Brain pericyte (primary cell): ENCODE measurements around the gene C19orf18.

ENCODE experiments used
- DNase-seq: peaks from one replicate; pipeline ENCODE4 v3.0.0-alpha.2; 2012; ENCODE audit warnings: low read depth, low spot score

The C19orf18 gene

DNA sequence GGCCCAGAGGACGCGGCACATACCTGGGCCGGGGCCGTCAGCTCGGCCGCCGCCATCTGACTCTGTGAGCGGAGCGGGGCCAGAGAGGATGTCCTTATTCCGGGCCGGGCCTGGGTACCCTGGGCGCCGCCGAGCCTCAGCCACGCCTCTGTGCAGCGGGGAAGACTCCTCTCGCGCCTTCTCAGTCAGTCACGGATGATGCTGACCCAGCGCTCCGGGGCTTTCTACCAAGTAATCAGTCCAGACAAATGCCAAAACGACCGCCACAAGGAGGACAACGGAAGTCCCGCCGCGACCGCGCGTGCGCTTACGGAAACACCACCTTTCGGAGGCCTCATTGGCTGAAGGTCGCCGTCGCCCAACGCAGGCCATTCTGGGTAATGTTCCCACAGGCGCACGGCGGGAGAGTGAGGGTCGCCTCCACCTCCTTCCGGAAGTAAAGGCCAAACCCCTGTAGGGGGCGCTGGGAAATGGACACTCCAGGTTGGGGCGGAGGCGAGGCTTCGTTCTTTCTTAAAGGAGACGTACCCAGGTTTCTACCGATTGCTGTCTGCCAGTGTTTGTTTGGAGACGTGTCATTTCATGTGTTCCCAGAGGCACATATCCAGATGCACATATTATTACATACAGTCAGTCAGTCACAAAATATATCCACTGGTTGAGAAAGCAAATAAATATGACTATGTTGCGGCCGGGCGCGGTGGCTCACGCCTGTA is 26.8 kb downstream of the C19orf18 start, which contains the start of gene ZNF256:
TSS of gene ZNF256 (minus strand) at position 288 of the 716 bp plus-strand sequence. CDS start at position 56, 232 bp downstream.
- DNase-seq, result peak; percentile 86

DNA sequence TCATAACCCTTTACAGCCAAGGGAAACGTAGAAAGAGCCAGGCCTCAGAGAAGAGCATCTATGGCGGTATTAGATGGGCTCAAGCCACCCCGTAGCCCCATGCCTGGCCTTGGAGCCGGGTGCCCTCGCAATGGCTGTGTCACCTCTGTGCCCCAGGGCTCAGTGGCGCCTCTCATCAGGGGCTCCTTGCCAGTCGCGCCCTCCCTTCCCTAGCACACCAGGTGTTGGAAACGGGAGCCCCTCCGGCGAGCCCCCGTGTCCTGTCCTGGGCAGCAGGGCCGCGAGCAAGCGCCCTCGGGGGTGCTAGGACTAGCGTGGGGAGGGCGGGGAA is 27.3 kb downstream of the C19orf18 start:
- DNase-seq, result no peak

DNA sequence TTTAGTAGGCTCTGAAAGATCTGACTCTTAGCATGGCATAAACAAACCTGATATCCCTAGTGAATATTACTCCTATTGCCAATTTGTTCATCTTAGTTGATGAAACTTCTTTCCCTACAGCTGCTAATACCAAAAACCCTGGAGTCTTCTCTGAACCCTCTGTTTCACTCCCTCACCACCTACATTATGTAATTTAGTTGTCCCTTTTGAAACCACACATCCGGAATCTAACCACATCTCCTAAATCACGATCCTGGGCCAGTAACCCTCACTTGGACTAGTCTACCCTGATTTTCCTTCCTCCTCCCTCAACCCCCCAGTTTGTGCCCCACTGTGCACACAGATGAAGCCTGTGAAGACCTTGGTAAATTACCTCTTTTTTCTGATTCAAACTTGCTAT is 28.0 kb downstream of the C19orf18 start:
- no peak for DNase-seq

DNA sequence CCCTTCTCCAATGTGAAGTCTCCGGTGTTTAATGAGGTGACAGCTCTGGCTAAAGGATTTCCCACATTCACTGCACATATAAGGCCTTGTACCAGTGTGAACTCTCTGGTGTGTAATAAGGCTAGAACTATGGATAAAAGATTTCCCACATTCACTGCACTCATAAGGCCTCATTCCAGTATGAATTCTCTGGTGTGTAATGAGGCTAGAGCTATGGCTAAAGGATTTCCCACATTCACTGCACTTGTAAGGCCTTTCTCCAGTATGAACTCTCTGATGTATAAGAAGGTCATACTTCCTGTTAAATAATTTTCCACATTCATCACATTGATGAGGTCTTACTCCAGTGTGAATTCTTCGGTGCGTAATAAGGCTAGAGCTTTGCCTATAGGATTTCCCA is 32.7 kb downstream of the C19orf18 start:
- no peak for DNase-seq

DNA sequence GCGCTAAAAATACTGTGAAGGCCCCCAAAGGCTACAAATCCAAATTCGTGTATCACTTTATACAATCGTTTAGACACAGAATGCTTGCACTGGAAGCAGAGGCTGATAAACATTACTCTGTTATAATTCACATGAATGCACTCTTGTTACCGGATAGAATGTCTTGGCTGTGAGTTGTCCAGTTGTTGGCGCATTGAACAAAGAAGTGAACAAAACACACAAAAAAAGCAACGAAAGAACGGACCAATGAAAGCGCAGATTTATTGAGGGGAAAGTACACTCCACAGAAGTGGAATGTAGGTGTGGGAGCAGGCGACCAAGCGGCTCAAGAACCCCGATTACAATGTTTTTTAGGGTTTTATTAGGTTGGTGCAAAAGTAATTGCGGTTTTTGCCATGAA is 38.6 kb downstream of the C19orf18 start:
- no peak for DNase-seq

DNA sequence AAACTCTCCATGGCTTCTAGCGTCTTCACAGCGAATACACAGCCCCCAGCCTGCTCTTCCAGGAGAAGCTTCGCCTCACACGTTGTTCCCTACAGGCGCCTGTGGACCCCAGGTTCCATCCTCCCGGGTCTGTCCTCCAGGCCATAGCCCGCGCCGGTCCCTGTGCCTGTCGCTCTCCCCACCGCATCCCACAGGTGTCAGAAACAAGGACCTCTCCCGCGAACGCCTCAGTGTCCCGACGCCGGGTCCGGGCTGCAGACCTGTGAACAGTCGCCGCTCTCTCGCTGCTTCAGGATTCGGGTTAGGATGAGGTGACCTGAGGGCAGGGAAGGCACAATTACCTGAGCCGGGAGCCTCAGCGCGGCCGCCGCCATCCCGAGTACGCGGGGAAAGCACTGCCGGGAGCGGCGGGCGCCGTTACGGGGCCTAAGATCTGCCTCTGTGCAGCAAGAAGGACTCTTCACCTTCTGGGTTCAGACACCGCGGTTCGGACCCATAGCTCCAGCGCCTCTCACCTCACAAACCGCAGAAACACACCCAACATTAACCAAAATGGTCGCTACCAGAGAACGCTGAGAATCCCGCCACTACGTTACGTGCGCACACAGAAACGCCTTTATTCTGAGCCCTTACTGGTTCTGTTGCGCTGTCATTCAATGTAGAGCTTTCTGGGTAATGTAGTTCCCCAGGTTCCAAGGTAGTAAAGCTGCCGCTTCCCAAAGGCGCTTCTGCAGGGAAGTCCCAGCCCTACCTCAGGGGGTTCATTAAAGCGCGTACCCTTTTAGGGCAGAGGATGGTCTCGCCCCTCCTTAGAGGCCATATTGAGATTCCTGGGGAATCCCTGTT is 39.3 kb downstream of the C19orf18 start, which contains the start of gene ZNF418:
TSS of gene ZNF418 (minus strand) at position 583 of the 846 bp plus-strand sequence. CDS start 1,580 bp downstream, outside the sequence.
- DNase-seq, result peak; percentile 32

DNA sequence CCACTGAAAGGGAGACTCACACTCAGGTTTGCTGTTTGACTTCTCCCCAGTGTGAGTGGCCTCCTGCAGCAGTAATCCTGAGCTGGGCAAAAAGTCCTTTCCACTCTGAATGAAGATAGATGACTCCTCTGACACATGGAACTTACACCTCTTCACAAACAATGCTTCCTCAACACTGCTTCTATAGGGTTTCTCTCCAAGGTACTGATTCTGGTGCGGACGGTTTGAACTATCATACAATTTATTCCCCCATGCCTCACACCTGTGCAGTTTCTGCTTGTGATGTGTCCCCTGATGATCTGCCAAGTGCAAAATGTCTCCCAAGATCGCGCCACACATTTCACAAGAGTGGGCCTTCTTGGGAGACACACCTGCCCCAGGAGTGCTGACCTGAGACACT is 46.7 kb downstream of the C19orf18 start:
- no peak for DNase-seq

DNA sequence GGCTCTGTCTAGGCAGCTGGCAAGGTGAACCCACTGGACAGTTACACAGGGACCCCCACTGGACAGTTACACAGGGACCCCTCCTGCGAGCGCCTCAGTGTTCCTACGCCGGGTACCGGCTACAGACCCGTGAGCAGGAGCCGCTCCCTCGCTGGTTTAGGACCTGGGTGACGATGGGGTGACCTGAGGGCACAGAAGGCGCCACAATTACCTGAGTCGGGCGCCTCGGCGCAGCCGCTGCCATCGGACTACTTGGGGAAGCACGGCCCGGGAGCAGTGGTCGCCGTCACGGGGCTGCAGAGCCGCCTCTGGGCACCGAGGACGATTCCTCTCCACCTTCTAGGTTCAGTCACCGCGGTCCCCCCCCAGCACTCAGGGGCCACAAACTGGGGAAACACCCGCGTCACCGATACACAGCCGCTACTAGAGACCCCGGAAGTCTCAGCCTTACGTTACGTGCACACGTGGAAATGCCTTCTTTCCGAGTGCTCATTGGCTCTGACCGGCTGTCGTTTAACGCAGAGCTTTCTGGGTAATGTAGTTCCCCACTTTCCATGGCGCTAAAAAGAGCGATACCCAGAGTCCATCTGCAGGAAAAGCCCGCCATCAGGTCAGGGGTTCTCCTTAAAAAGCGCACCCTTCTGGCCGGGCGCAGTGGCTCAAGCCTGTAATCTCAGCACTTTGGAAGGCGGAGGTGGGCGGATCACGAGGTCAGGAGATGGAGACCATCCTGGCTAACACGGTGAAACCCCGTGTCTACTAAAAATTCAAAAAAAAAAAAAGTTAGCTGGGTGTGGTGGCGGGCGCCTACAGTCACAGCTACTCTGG is 58.0 kb downstream of the C19orf18 start, which contains the start of gene ZNF417:
TSS of gene ZNF417 (minus strand) at position 425 of the 828 bp plus-strand sequence. CDS start at position 244, 181 bp downstream.
- DNase-seq, result peak; percentile 79

DNA sequence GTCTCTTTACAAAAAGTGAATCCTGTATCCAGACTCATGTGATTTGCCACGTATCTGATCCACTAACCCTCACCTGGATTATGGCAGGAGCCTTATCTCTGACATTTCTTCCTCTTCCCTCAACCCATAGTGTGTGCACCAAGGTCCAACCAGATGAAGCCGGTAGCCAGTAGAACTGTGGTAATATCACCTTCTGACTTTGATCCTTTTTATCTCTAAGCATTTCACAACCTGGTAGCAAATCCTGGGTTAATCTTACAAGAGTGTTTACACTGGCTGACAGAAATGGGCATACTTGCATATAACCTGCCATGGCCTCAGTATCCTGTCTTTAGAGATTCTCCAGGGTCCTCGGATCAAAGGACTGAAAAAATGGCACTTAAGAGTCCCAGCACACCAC is 59.8 kb downstream of the C19orf18 start:
- DNase-seq, result no peak
